Loucy (cell line): Measurements from ENCODE around the gene CHCHD6.

Experiments
- H2AFZ ChIP-seq: fragments of 200-600 bp; sonication (generic); 2 replicates; pipeline ENCODE4 v1.6.0; 2016; ENCODE audit warnings: antibody characterized with exemption, mild to moderate bottlenecking, low read length, moderate library complexity
- H3F3A ChIP-seq: fragments of 200-600 bp; 2 replicates; pipeline ENCODE4 v1.6.0; 2016; ENCODE audit warnings: antibody characterized with exemption, low read depth, mild to moderate bottlenecking
- H3K27me3 ChIP-seq: fragments of 200-600 bp; sonication (generic); 2 replicates; pipeline ENCODE4 v1.6.1; 2014; ENCODE audit warnings: low read length, mild to moderate bottlenecking; ENCODE audit not compliant: insufficient read depth, poor library complexity, severe bottlenecking
- H3K36me3 ChIP-seq: fragments of 200-600 bp; sonication (generic); 2 replicates; pipeline ENCODE4 v1.6.1; 2016; ENCODE audit warnings: low read length; ENCODE audit not compliant: insufficient read depth
- H3K4me1 ChIP-seq: fragments of 200-600 bp; sonication (generic); 2 replicates; pipeline ENCODE4 v1.5.1; 2014; ENCODE audit warnings: low read length, mild to moderate bottlenecking; ENCODE audit not compliant: insufficient read depth, poor library complexity, severe bottlenecking
- H3K4me2 ChIP-seq: fragments of 200-600 bp; sonication (generic); 2 replicates; pipeline ENCODE4 v1.6.0; 2014; ENCODE audit warnings: antibody characterized with exemption, low read length, low read depth, mild to moderate bottlenecking; ENCODE audit not compliant: poor library complexity, severe bottlenecking
- H3K4me3 ChIP-seq: fragments of 200-600 bp; sonication (generic); 2 replicates; pipeline ENCODE4 v1.5.1; 2014; ENCODE audit warnings: low read length, mild to moderate bottlenecking, mixed read lengths; ENCODE audit not compliant: poor library complexity, severe bottlenecking
- H3K79me2 ChIP-seq: fragments of 200-600 bp; sonication (generic); 2 replicates; pipeline ENCODE4 v1.6.1; 2014; ENCODE audit warnings: low read length; ENCODE audit not compliant: insufficient read depth
- H3K9ac ChIP-seq: fragments of 200-600 bp; sonication (generic); 2 replicates; pipeline ENCODE4 v1.6.0; 2014; ENCODE audit warnings: mild to moderate bottlenecking, low read depth, low read length, moderate library complexity; ENCODE audit not compliant: poor library complexity, severe bottlenecking
- H3K9me2 ChIP-seq: fragments of 200-600 bp; sonication (generic); replicated peaks from 2 replicates; pipeline ENCODE4 v1.6.1; 2016; ENCODE audit warnings: low read depth, low read length, mixed read lengths
- H3K9me3 ChIP-seq: fragments of 200-600 bp; sonication (generic); 2 replicates; pipeline ENCODE4 v1.6.1; 2014; ENCODE audit warnings: mild to moderate bottlenecking, antibody characterized with exemption, low read length, low read depth; ENCODE audit not compliant: insufficient read depth
- H4K20me1 ChIP-seq: fragments of 200-600 bp; sonication (generic); 2 replicates; pipeline ENCODE4 v1.6.0; 2014; ENCODE audit warnings: antibody characterized with exemption, low read length, mild to moderate bottlenecking; ENCODE audit not compliant: insufficient read depth, poor library complexity, severe bottlenecking
- CTCF ChIP-seq: fragments of 200-600 bp; sonication (generic); conservative IDR thresholded peaks from 2 replicates; pipeline ENCODE4 v1.5.1; 2014; ENCODE audit warnings: mild to moderate bottlenecking, antibody characterized with exemption, low read length
- EZH2phosphoT487 ChIP-seq: fragments of 200-600 bp; IDR thresholded peaks from 2 replicates; pipeline ENCODE4 v1.6.1; 2018; ENCODE audit warnings: antibody characterized with exemption, mild to moderate bottlenecking, moderate library complexity, borderline replicate concordance

CHCHD6 gene

DNA sequence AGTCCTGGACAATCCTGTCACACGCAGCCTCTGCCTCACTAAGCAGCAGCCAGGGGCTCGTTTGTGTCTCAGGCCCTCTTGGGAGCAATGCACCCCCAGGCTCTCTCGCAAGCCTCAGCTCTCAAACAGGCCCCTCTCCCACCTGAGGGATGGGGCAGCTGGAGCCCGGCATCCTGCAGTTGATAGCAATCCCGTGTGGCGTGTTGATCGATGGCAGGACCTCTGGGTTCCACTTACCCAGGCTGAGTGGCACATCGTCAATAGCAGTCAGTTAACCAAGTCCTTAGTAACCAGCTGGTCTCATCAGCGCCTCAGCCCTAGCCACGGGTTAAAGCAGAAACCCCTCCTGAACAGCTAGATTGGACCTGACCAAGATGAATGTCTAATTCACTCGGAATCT is 242.4 kb downstream of the CHCHD6 start:
- no peaks in the 10 kb centered on the region for H3K79me2 ChIP-seq
- H3K4me3 ChIP-seq, result no peak overlapping the region
- H3K36me3 ChIP-seq, result no peaks in the 10 kb centered on the region; the same call in 1 of the 2 replicates
- TF ChIP-seq CTCF, result no peak
- no peak for TF ChIP-seq EZH2phosphoT487
- no peaks in the 10 kb centered on the region for H3K27me3 ChIP-seq
- H3K9me2 ChIP-seq, result no peaks in the 10 kb centered on the region
- no peaks in the 10 kb centered on the region for H3K4me1 ChIP-seq
- no peak overlapping the region for H2AFZ ChIP-seq
- H3K9me3 ChIP-seq, result no peaks in the 10 kb centered on the region
- H3F3A ChIP-seq, result no peaks in the 10 kb centered on the region
- no peak overlapping the region for H3K9ac ChIP-seq
- no peak overlapping the region for H3K4me2 ChIP-seq
- H4K20me1 ChIP-seq, result no peaks in the 10 kb centered on the region

GRCh38 chr3:126947429-126947828 is 243.4 kb downstream of the CHCHD6 start:
- Histone ChIP-seq H3K4me3 (no peak overlapping the region), H3K36me3 (no peaks in the 10 kb centered on the region; the same call in 1 of the 2 replicates), H3K4me1 (no peaks in the 10 kb centered on the region), H4K20me1 (no peaks in the 10 kb centered on the region), H3K9me3 (no peaks in the 10 kb centered on the region), H3K4me2 (no peak overlapping the region), H3K9ac (no peak overlapping the region), H3F3A (no peaks in the 10 kb centered on the region), H3K9me2 (no peaks in the 10 kb centered on the region), H3K27me3 (no peaks in the 10 kb centered on the region), H2AFZ (no peak overlapping the region), H3K79me2 (no peaks in the 10 kb centered on the region)
- no peak for TF ChIP-seq EZH2phosphoT487
- no peak for TF ChIP-seq CTCF

- Histone ChIP-seq H3K4me2 (no peak overlapping the region), H3K36me3 (no peaks in the 10 kb centered on the region; the same call in 1 of the 2 replicates), H3K9me2 (no peaks in the 10 kb centered on the region), H3K9ac (no peak overlapping the region), H3K4me3 (no peak overlapping the region), H2AFZ (no peak overlapping the region), H3K79me2 (no peaks in the 10 kb centered on the region), H3K4me1 (no peaks in the 10 kb centered on the region), H3K27me3 (no peaks in the 10 kb centered on the region), H4K20me1 (no peaks in the 10 kb centered on the region), H3K9me3 (no peaks in the 10 kb centered on the region), H3F3A (no peaks in the 10 kb centered on the region)
- TF ChIP-seq CTCF (no peak), EZH2phosphoT487 (no peak)
Measured at GRCh38 chr3:126948980-126949535, 245.0 kb downstream of the CHCHD6 start.
